Measurements from ENCODE around the gene GJA5.

The GJA5 gene

GRCh38 chr1:147768582-147768981 lies 8.2 kb upstream of the GJA5 start:
- no peak for TF ChIP-seq CTCF (conservative IDR thresholded peaks at IDR 0.05; ENCODE audit: control insufficient read depth, insufficient read depth, low read depth, low read length)
- DNase-seq (ENCODE audit: low read depth) = no peak
- no peak overlapping the region for H3K4me3 ChIP-seq (ENCODE audit: control insufficient read depth, low read depth, low read length)

- TF ChIP-seq CTCF (conservative IDR thresholded peaks at IDR 0.05; ENCODE audit: control insufficient read depth, insufficient read depth, low read depth, low read length) = no peak
- no peak for DNase-seq (ENCODE audit: low read depth)
- H3K4me3 ChIP-seq (ENCODE audit: control insufficient read depth, low read depth, low read length) = no peak overlapping the region
Measured at GRCh38 chr1:147768101-147768500, 7.7 kb upstream of the GJA5 start.

- no peak overlapping the region for H3K4me3 ChIP-seq (ENCODE audit: control insufficient read depth, low read depth, low read length)
- DNase-seq (ENCODE audit: low read depth) = no peak
- no peak for TF ChIP-seq CTCF (conservative IDR thresholded peaks at IDR 0.05; ENCODE audit: control insufficient read depth, insufficient read depth, low read depth, low read length)
Measured at GRCh38 chr1:147762233-147763024, 2.0 kb upstream of the GJA5 start.

- DNase-seq (ENCODE audit: low read depth) = no peak
- no peak for TF ChIP-seq CTCF (conservative IDR thresholded peaks at IDR 0.05; ENCODE audit: control insufficient read depth, insufficient read depth, low read depth, low read length)
- no peak overlapping the region for H3K4me3 ChIP-seq (ENCODE audit: control insufficient read depth, low read depth, low read length)
Measured at GRCh38 chr1:147758379-147759100, 1.9 kb downstream of the GJA5 start.

GRCh38 chr1:147757015-147757990 lies 3.1 kb downstream of the GJA5 start:
- TF ChIP-seq CTCF (conservative IDR thresholded peaks at IDR 0.05; ENCODE audit: control insufficient read depth, insufficient read depth, low read depth, low read length) = no peak
- H3K4me3 ChIP-seq (ENCODE audit: control insufficient read depth, low read depth, low read length) = no peak overlapping the region
- no peak for DNase-seq (ENCODE audit: low read depth)

GRCh38 chr1:147756341-147756740 lies 4.1 kb downstream of the GJA5 start:
- DNase-seq (ENCODE audit: low read depth) = no peak
- H3K4me3 ChIP-seq (ENCODE audit: control insufficient read depth, low read depth, low read length) = no peak overlapping the region
- no peak for TF ChIP-seq CTCF (conservative IDR thresholded peaks at IDR 0.05; ENCODE audit: control insufficient read depth, insufficient read depth, low read depth, low read length)

Measured in fibroblast of mammary gland (primary cell).